Gastroesophageal sphincter (tissue), 4 donors: ENCODE measurements around the gene NPDC1. TPM values are rescaled to one million over a fixed set of nuclear protein-coding genes. Genes with fewer than 3 reads are reported as not detected.

Experiments used
- ATAC-seq: fragments of 150-250 bp; one replicate; pipeline ENCODE4 v1.9.1; 2016; ENCODE audit warnings: mild to moderate bottlenecking, moderate library complexity
- H3K27ac ChIP-seq, 4 donors: fragments of 200-600 bp; sonication (generic) in 3 of 4; 1 replicate in 3 of 4; 2 replicates in 1 of 4; pipeline ENCODE4 v1.5.1; 2016 to 2019
- H3K27me3 ChIP-seq: fragments of 200-600 bp; sonication (generic); one replicate; pipeline ENCODE4 v1.5.1; 2019
- H3K36me3 ChIP-seq, 2 donors: fragments of 200-600 bp; sonication (generic); one replicate each; pipeline ENCODE4 v1.5.1; 2019; ENCODE audit warnings: control low read depth in 1 of 2
- H3K4me1 ChIP-seq, 3 donors: fragments of 200-600 bp; sonication (generic); 1 replicate in 2 of 3; 2 replicates in 1 of 3; pipeline ENCODE4 v1.5.1; 2016 to 2019; ENCODE audit warnings: control low read depth in 2 of 3
- H3K4me3 ChIP-seq, 2 donors: fragments of 200-600 bp; sonication (generic); one replicate each; pipeline ENCODE4 v1.5.1; 2019; ENCODE audit warnings: mild to moderate bottlenecking in 1 of 2, moderate library complexity in 1 of 2
- H3K9me3 ChIP-seq, 3 donors: fragments of 200-600 bp; sonication (generic); one replicate each; pipeline ENCODE4 v1.5.1; 2017 to 2019; ENCODE audit warnings: control low read depth in 2 of 3
- EP300 ChIP-seq: sonication (generic); formaldehyde crosslinking; IDR thresholded peaks from one replicate; pipeline ENCODE4 v1.6.1; 2017; ENCODE audit warnings: antibody characterized with exemption, mild to moderate bottlenecking
- POLR2A ChIP-seq, 2 donors: fragments of 450-650 bp; IDR thresholded peaks; one replicate each; pipeline ENCODE4 v1.6.1; 2017; ENCODE audit warnings: antibody characterized with exemption in 2 of 2, mild to moderate bottlenecking in 2 of 2, moderate library complexity in 1 of 2
- POLR2AphosphoS5 ChIP-seq: sonication (generic); formaldehyde crosslinking; IDR thresholded peaks from one replicate; pipeline ENCODE4 v1.6.1; 2017; ENCODE audit warnings: antibody characterized with exemption
- WGBS, 2 donors: methylation state at CpG; one replicate each; pipeline ENCODE4 v1.1.5; 2018; ENCODE audit warnings: low coverage in 1 of 2; 5-methylcytosine and 5-hydroxymethylcytosine counted together
- total RNA-seq, 4 donors: library from RNA; depleted of rRNA; stranded (reverse); fragments of >200 nt; gene quantifications; one replicate each; pipeline ENCODE4 v1.1.0, GENCODE V29; 2016
- TF ChIP-seq, protein P1 (sequence below), 4 experiments: fragments of 200-600 bp in 2 of 4; fragments of 450-650 bp in 2 of 4; sonication (generic) in 1 of 4; IDR thresholded peaks; one replicate each; pipeline ENCODE4 v1.5.1; 2017 to 2019; ENCODE audit warnings: antibody characterized with exemption in 4 of 4, mild to moderate bottlenecking in 2 of 4, moderate library complexity in 2 of 4

The NPDC1 gene
- total RNA-seq, 4 donors from 2014 or later = 50.4 to 69.9 (median 59.5) TPM

DNA sequence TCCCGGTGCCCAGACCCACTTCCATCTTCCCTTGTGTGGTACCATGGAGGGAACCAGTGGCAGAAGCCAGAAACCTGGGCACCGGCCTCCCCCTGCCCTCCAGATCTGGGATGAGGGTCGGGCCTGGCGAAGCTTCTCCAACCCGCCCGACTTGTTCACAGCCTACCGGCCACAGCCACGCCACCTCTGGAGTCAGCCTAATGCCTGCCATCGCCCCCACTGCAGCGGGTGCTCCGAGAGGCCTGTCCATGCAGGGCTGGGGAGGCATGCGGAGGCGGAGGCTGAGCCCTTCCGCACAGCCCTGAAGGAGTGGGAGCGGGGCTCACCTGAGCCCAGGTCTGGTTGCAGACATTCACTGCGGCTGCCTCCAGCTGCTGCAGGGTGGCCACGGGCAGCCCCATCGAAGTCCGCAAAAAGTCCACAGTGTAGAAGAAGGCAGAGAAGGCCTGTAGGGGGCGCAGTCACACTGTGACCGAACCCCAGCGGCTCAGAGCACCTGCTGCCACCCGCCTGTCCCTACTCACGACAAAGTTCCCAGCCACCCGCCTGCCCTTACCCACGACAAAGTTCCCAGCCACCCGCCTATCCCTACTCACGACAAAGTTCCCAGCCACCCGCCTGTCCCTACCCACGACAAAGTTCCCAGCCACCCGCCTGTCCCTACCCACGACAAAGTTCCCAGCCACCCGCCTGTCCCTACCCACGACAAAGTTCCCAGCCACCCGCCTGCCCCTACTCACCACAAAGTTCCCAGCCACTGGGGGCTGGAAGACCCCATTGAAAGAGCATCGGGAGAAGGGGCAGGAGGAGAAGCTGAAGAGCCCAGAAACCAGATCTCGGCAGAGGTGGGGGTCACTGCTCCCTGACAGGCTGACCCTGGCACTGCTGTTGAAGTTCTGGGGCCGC is 3.8 kb upstream of the NPDC1 start:
- no peak for TF ChIP-seq POLR2A (IDR thresholded peaks at IDR 0.05)
- TF ChIP-seq, protein P1, sequence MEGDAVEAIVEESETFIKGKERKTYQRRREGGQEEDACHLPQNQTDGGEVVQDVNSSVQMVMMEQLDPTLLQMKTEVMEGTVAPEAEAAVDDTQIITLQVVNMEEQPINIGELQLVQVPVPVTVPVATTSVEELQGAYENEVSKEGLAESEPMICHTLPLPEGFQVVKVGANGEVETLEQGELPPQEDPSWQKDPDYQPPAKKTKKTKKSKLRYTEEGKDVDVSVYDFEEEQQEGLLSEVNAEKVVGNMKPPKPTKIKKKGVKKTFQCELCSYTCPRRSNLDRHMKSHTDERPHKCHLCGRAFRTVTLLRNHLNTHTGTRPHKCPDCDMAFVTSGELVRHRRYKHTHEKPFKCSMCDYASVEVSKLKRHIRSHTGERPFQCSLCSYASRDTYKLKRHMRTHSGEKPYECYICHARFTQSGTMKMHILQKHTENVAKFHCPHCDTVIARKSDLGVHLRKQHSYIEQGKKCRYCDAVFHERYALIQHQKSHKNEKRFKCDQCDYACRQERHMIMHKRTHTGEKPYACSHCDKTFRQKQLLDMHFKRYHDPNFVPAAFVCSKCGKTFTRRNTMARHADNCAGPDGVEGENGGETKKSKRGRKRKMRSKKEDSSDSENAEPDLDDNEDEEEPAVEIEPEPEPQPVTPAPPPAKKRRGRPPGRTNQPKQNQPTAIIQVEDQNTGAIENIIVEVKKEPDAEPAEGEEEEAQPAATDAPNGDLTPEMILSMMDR (IDR thresholded peaks at IDR 0.05) = peak in 3 of 4 experiments; percentile 40 to 60 (median 57)
- Histone ChIP-seq H3K27ac (no peak overlapping the region), H3K36me3 (no peaks in the 10 kb centered on the region), H3K4me3 (no peak overlapping the region), H3K4me1 (peaks cover 0 to 57% (median 24%) of the 10 kb centered on the region in 3 donors), H3K27me3 (peaks cover 82% of the 10 kb centered on the region), H3K9me3 (no peaks in the 10 kb centered on the region)
- 60 to 75% methylated on average over 5 to 10 of the region's 38 CpGs for WGBS, 2 donors
- no peak for ATAC-seq

DNA sequence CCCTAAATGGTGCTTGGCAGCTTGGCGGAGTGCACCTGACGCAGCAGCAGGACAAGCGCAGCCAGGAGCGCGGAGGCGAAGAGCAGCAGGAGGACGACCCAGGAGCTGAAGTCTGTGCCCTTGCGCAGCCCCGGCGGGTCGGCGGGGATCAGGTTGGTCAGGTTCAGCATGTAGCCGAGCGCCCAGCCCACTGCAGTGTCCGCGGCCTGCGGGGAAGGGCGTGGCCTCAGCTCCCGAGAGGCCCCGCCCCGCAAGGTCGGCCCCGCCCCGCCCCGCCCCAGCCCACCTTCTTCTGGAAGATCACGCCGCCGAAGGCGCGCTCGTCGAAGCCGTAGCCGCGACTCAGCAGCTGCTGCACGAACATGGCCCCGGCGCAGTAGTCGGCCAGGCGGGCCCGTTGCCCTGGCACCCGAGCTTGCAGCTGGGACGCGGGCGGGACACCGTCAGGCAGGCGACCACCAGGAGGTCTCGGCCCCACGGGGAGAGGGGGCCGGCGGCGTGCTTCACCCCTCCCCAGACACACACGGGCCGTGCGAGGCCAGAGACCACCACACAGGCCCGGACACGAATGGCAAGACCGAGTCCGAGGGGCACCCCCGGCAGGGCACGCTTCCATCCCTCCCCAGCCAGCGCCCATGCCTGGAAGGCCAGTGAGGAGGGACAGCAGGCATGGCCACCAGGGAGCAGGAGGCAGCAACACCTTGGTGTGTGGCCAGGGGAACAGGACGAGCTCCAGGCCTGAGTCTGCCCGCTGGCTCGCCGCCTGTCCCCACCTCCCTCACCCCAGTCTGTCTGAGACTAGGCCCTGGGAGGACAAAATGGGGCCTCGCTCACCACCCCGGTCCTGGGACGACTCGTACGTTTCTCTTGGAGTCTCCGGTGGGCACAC is 2.9 kb upstream of the NPDC1 start:
- TF ChIP-seq POLR2AphosphoS5 (no peak), EP300 (no peak)
- 73% methylated on average over 7 of the region's 72 CpGs; no CpG with 5 or more reads in 1 of the 2 donors for WGBS, 2 donors
- Histone ChIP-seq H3K4me1 (peaks cover 0 to 57% (median 22%) of the 10 kb centered on the region in 3 donors), H3K9me3 (no peaks in the 10 kb centered on the region), H3K36me3 (no peaks in the 10 kb centered on the region), H3K27ac (no peak overlapping the region), H3K4me3 (no peak overlapping the region), H3K27me3 (peaks cover 73% of the 10 kb centered on the region)
- ATAC-seq = no peak

DNA sequence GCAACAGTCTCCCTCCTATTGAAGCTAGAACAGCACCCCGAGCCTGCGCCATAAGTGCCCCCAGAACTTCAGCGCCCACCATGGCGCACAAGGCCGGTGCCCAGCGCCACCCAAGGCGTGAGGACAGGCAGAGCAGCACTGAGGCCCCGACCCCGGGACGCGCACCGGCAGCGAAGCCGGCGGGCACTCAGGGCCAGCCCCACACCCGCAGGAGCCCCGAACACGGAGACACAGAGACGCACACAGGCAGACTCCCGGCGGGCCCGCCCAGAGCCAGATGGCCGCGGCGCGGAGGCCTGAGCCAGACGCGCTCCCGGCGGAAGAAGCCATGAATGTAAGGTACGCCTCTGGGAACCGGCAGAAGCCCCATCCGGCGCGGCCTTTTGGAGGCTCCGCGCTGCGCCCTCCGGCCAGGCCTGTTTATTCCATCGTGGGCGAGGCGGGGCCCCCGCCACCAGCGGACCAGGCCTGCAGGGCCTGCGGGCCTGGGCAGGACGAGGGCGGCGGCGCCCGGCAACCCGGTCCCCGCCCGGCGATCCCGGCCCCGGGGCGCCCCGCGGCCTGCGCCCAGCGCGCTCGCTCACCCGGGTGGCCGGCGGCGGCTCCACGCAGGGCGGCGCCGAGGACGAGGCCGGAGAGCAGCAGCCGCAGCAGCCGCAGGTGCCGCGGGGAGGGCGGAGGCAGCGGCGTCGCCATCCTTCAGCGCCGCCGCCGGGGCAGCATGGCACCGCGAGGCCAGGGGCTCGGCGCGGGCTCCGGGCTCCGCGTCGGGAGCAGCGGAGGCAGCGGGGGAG is 486 bp downstream of the NPDC1 start:
- peaks cover 39% of the 10 kb centered on the region for H3K27me3 ChIP-seq
- peaks cover 0 to 55% (median 12%) of the 10 kb centered on the region in 3 donors for H3K4me1 ChIP-seq
- H3K9me3 ChIP-seq = no peaks in the 10 kb centered on the region
- H3K27ac ChIP-seq = peak overlapping the region in 3 of 4 donors; percentile 78 to 83 (median 81)
- H3K36me3 ChIP-seq = peaks cover 0 to 23% of the 10 kb centered on the region in 2 donors
- ATAC-seq = peak; percentile 29
- peak overlapping the region; percentile 45 to 73 for H3K4me3 ChIP-seq
- WGBS, 2 donors = 0% methylated on average over 1 to 10 of the region's 96 CpGs
- no peak for TF ChIP-seq POLR2A (IDR thresholded peaks at IDR 0.05)
- no peak for TF ChIP-seq POLR2AphosphoS5
- TF ChIP-seq EP300 = no peak
- TF ChIP-seq, protein P1 (IDR thresholded peaks at IDR 0.05) = no peak

DNA sequence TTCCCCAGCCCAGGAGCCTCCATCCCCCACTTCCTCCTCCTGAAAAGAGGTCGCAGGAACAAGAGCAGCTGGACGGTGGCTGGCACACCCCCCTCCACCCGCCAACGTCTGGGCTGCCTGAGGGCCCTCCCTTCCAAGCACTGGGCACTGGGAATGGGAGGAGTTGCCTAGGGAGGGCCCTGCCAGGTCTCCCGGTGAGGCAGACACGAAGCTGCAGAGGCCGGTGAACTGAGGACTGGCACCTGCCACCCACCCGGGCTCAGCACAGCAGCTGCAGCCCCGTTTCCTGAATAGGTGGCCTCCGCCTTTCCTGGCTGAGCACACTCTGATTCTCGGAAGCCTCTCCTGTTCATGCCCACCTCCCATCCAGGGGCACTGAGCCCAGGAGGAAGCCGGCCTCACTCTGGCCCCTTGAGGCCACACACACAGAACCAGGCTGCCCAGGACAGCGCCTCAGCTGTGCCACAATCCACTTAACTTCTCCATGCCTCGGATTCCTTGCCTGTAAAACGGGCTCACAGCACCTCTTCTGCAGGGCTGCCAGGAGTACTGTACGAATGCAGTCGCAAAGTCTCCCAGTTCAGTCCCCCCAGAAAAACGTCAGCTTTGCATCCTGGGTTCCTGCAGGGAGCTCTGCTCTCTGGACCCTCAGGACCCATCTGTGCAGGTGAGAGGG is 1.3 kb downstream of the NPDC1 start:
- H3K27ac ChIP-seq = peak overlapping the region in 3 of 4 donors; percentile 78 to 83 (median 81)
- WGBS, 2 donors = no CpG with 5 or more reads among the region's 18 CpGs
- peaks cover 0 to 53% (median 12%) of the 10 kb centered on the region in 3 donors for H3K4me1 ChIP-seq

DNA sequence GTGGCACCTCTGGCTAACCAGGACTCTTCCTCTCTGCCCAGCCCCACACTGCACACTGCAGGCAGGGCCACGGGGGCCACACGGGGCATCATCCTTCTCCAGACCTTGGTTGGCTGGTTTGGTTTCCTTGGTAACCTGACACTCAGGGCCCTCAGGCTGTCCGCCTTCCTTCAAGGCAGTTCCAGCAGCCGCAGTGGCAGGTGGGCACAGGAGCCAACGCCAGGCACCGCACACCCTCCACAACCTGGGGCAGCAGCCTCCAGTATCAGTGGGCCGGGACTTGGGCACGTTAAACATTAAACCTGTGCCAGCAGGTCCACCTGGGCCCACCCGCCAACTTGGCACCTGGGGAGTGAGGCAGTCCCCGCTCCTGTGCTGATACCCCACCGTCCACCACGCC is 1.9 kb downstream of the NPDC1 start:
- ATAC-seq = no peak
- H3K4me1 ChIP-seq = peaks cover 0 to 47% (median 12%) of the 10 kb centered on the region in 3 donors

More for the DNA sequence above, 1.3 kb downstream of the NPDC1 start:
- H3K27me3 ChIP-seq = peaks cover 31% of the 10 kb centered on the region
- no peak for TF ChIP-seq EP300
- TF ChIP-seq POLR2AphosphoS5 = peak; percentile 41
- H3K4me3 ChIP-seq = peak overlapping the region; percentile 45 to 73
- H3K9me3 ChIP-seq = no peaks in the 10 kb centered on the region
- H3K36me3 ChIP-seq = peaks cover 0 to 32% of the 10 kb centered on the region in 2 donors
- peak; percentile 29 for ATAC-seq

More for the DNA sequence above, 1.9 kb downstream of the NPDC1 start:
- H3K9me3 ChIP-seq = no peaks in the 10 kb centered on the region
- TF ChIP-seq EP300 = no peak
- no peak for TF ChIP-seq POLR2AphosphoS5
- TF ChIP-seq, protein P1 (IDR thresholded peaks at IDR 0.05) = no peak
- no peak for TF ChIP-seq POLR2A (IDR thresholded peaks at IDR 0.05)
- peaks cover 0 to 38% of the 10 kb centered on the region in 2 donors for H3K36me3 ChIP-seq
- peak overlapping the region in 3 of 4 donors; percentile 37 to 83 (median 75) for H3K27ac ChIP-seq
- WGBS, 2 donors = 100% methylated on average over 1 of the region's 12 CpGs; no CpG with 5 or more reads in 1 of the 2 donors
- peaks cover 25% of the 10 kb centered on the region for H3K27me3 ChIP-seq
- H3K4me3 ChIP-seq = peak overlapping the region in 1 of 2 donors; percentile 73
